ENCODE results near the gene ILDR1.

GRCh38 chr3:121969631-121970030 lies 52.4 kb downstream of the ILDR1 start:
- TF ChIP-seq EZH2 (IDR thresholded peaks at IDR 0.05; ENCODE audit: low read depth, low read length, severe bottlenecking) (no peak), ZNF274 (IDR thresholded peaks at IDR 0.05; ENCODE audit: borderline replicate concordance, extremely low read depth, low read length) (no peak), POLR2AphosphoS5 (IDR thresholded peaks at IDR 0.05; ENCODE audit: low read depth, low read length) (no peak), RFX5 (IDR thresholded peaks at IDR 0.05; ENCODE audit: borderline replicate concordance, low read depth, low read length) (no peak), MAX (IDR thresholded peaks at IDR 0.05) (no peak), EP300 (IDR thresholded peaks at IDR 0.05; ENCODE audit: borderline replicate concordance in 1 of 2, low read depth in 2 of 2, low read length in 2 of 2) (no peak), TAF1 (IDR thresholded peaks at IDR 0.05; ENCODE audit: low read depth, low read length) (no peak), SAP30 (IDR thresholded peaks at IDR 0.05; ENCODE audit: insufficient read depth, insufficient replicate concordance, low read length) (no peak), POLR2A (IDR thresholded peaks at IDR 0.05; ENCODE audit: control extremely low read depth in 1 of 2, low read depth in 2 of 2, low read length in 2 of 2) (no peak)
- TF ChIP-seq, protein P1, sequence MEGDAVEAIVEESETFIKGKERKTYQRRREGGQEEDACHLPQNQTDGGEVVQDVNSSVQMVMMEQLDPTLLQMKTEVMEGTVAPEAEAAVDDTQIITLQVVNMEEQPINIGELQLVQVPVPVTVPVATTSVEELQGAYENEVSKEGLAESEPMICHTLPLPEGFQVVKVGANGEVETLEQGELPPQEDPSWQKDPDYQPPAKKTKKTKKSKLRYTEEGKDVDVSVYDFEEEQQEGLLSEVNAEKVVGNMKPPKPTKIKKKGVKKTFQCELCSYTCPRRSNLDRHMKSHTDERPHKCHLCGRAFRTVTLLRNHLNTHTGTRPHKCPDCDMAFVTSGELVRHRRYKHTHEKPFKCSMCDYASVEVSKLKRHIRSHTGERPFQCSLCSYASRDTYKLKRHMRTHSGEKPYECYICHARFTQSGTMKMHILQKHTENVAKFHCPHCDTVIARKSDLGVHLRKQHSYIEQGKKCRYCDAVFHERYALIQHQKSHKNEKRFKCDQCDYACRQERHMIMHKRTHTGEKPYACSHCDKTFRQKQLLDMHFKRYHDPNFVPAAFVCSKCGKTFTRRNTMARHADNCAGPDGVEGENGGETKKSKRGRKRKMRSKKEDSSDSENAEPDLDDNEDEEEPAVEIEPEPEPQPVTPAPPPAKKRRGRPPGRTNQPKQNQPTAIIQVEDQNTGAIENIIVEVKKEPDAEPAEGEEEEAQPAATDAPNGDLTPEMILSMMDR (IDR thresholded peaks at IDR 0.05; ENCODE audit: control extremely low read depth in 1 of 3, insufficient read depth in 1 of 3, low read depth in 1 of 3, low read length in 3 of 3) = no peak

Data from H1 (cell line).